Measurements from ENCODE around the gene IQSEC3.
A peak's percentile ranks its signal among the peaks of the same experiment; 100 is the strongest.
"Not testable (repeated sequence)": the region's sequence is repeated elsewhere in the genome, so short reads cannot be mapped to it uniquely, and the experiment has no call there.

Gene IQSEC3

DNA sequence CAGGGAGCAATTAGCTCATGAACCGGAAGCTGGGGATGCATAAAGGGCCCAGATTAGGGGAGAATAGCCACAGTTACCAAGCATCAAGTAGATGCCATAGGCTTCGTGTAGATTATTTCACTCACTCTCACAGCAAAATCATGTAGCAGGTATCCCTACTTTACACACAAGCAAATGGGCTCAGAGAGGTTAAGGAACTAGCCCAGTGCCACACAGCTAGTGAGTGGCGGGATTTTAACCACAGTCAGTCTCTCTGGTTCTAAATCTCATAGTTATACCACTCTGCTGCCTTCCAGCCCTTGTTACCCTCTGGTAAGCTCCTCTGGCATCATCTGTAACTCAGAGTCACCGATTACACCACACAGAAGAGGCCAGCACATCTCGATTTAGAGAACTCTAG lies 49.0 kb downstream of the IQSEC3 start:
- DNase-seq, result no peak

DNA sequence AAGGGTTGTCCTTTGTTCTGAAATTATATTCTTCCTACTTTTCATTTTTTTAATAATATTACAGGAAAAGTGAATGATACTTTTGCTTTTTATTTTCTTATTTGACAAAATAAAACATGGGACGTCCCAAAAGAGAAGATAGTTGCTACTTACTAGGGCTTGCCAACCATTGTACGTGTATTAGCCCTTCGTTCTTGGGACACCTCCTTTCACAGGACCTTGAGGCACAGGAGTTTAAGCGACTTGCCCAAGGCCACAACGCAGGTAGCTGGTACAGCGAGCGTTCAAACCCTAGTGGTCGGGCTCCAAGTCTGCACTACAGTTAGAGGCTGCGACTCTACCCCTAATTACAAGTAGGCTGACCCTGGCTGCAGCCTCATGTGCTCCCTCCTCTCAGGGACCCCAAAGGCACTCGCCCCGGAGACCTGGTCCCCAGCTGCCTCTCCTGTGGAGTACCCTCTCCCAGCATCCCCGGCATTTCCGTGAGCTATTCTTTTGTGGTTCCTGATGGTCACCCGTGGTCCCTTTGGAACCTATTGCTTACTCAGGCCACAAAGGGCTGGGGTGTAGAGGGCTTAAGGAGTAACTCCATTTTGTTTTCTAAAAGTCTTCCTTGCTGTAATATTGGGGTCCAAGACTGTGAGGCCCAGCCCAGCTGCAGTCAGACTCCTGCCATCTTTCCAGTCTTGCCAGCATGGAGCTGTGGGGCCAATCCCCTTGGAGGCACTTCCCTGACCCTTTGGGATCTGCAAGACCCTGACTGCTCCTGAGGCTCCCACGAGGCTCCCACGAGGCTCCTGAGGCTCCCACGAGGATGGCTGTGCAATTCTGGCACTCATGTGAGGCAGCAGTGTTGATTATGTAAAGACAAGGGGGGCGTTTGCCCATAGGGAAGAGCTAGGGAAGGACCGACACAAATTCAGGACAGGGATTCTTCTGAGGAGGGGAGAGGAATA lies 49.7 kb downstream of the IQSEC3 start:
- DNase-seq, result no peak

DNA sequence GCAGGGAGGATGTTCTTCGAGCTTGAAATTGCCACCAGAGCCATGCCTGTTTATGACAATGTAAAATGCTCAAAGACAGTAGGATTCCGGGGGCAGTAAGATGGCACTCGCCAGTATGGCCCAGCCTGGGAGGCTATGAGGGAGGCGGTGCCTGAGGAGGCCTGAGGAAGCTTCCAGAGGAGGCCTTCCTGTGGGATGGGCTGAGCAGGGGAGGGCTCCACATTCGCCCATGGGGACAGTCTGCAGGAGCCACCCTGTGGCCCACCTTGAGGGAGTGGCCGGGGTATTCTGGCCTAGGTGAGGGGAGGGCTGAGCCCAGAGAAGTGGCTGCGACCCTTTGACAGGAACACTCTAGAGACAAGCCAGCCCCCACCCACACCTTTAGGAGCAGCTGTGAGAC lies 50.7 kb downstream of the IQSEC3 start:
- no peak for DNase-seq

GRCh38 chr12:117816-118345 lies 51.3 kb downstream of the IQSEC3 start:
- no peak for DNase-seq

DNA sequence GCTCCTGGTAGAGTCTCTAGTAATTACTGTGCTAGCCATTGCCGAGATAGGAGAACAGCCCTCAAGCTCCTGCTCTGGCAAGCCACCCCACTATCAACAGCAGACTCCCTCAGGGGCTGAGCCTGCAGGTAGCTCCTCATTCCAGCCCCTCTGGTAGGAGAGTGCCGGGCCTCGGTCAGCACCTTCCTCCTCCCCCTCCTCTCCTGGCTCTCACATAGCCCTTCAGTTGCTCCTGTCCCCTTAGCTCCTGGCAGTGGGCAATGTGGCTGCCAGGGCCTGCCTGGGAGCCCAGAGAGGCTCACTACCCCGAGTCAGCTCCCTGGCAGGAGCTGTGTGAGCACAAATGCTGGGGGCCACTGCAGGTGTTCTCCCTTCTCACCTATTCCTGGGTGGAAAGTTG lies 52.0 kb downstream of the IQSEC3 start:
- no peak for DNase-seq

- no peak for DNase-seq
Measured at GRCh38 chr12:120951-121350, 54.4 kb downstream of the IQSEC3 start.

GRCh38 chr12:121647-122046 lies 55.1 kb downstream of the IQSEC3 start:
- DNase-seq, result no peak

GRCh38 chr12:125075-125474 lies 58.5 kb downstream of the IQSEC3 start:
- no peak for DNase-seq

DNA sequence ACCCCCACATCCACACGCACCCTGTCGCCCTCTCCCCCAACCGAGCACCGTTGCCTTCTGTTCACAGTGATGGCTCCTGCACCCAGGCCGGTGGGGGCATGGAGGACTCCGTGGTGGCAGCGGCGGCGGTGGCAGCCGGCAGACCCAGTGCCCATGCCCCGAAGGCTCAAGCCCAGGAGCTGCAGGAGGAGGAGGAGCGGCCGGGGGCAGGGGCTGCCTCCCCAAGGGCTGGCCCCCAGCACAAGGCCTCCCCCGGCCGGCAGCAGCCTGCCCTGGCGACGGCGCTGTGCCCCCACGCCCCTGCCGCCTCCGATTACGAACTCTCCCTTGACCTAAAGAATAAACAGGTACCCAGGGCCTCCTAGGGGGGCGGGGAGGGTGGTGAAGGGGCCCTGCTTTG lies 59.0 kb downstream of the IQSEC3 start:
- DNase-seq, result no peak

- DNase-seq, result no peak
Measured at GRCh38 chr12:128079-128478, 61.5 kb downstream of the IQSEC3 start.

GRCh38 chr12:129001-129400 lies 62.4 kb downstream of the IQSEC3 start:
- no peak for DNase-seq

- no peak for DNase-seq
Measured at GRCh38 chr12:130519-130918, 64.0 kb downstream of the IQSEC3 start.

GRCh38 chr12:131008-131407 lies 64.4 kb downstream of the IQSEC3 start:
- no peak for DNase-seq

GRCh38 chr12:131732-132495 lies 65.3 kb downstream of the IQSEC3 start:
- no peak for DNase-seq

DNA sequence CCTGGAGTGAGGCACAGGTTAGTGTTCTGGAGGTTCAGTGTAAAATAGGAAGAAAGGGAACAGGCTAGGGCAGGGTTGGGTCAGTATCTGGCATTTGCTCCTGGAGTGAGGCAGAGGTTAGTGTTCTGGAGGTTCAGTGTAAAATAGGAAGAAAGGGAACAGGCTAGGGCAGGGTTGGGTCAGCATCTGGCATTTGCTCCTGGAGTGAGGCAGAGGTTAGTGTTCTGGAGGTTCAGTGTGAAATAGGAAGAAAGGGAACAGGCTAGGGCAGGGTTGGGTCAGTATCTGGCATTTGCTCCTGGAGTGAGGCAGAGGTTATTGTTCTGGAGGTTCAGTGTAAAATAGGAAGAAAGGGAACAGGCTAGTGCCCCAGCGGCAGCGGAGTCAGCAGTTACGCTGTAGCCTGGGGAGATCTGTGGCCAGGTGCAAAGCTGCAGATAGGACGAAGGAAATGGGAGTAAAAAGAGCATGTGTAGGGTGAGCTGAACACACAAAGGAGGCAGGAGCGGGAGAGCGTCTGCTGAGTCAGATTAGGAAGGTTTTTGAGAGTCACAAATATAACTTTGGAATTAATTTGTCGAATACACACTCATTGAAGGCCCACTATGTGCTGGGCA lies 67.2 kb downstream of the IQSEC3 start:
- DNase-seq, result not testable (repeated sequence)

DNA sequence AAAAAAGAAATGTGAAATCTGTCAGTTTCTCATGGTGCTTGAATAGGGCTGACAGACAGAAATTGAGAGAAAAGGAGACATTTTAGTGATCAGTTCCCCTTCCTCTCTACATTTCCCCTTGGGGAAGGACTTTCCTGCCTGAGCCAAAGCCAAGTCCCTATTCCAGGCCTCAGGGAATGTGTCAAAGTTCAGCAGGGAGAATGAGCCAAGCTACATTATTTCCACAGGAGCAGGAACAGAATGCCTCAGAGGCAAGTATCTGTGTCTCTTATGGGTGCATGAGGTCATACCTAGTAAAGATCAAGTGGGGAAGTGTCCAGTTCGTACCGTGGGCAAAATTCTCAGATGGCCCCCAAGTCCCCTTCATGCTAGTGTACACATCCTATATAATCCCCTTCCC lies 68.6 kb downstream of the IQSEC3 start:
- DNase-seq, result no peak

DNA sequence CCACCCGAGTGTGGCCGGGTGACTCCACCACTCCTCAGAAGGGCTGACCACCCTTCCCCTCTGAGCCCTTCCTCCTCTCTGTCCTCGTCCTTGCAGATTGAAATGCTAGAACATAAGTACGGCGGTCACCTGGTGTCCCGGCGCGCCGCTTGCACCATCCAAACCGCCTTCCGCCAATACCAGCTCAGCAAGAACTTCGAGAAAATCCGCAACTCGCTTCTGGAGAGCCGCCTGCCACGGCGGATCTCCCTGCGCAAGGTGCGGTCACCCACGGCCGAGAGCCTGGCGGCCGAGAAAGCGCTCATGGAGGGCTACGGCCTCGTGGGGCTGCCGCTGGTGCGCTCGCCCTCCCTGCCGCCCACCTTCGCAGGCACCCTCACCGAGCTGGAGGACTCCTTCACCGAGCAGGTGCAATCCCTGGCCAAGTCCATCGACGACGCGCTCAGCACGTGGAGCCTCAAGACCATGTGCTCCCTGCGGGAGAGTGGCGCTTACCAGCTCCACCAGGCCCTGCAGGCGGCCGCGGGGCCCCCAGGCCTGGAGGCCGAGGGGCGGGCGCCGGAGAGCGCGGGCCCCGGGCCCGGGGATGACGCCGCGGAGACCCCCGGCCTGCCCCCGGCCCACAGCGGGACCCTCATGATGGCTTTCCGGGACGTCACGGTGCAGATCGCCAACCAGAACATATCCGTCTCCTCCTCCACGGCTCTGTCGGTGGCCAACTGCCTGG lies 71.8 kb downstream of the IQSEC3 start:
- DNase-seq, result no peak

DNA sequence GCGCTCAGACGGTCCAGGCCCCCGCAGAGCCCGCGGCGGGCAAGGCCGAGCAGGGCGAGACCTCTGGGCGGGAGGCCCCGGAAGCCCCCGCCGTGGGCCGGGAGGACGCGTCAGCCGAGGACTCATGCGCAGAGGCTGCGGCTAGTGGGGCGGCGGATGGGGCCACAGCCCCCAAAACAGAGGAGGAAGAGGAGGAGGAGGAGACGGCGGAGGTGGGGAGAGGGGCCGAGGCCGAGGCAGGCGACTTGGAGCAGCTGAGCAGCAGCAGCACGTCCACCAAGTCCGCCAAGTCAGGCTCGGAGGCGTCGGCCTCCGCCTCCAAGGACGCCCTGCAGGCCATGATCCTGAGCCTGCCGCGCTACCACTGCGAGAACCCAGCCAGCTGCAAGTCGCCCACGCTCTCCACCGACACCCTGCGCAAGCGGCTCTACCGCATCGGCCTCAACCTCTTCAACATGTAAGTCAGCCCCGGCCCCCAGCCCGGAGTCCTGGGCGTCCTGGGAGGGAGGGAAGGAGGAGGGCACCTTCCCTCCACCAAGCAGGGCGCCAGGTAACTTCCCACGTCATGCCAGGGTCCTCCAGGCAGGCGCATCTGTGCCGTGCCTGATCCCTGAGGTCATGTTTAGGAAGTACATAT lies 72.4 kb downstream of the IQSEC3 start:
- no peak for DNase-seq

DNA sequence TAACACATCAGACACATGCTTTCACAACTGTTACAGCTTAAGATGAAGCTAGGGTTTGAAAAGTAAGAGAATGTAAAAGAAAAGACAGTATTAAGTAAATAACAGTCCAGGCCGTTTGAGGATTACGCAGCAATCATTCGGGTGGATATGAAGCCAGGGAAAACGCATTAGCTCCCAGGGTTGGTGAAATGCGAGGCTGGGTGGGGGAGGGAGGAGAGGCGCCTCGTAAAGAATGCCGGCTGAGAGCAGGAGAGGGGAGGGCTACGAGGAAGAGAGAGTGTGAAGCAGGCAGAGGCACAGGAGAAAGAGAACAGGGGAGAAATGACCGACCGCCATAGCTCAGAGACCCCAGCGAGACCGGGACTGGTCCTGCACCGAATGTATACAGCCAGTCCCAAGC lies 73.0 kb downstream of the IQSEC3 start:
- DNase-seq, result no peak

GRCh38 chr12:140162-140561 lies 73.6 kb downstream of the IQSEC3 start:
- DNase-seq, result no peak

DNA sequence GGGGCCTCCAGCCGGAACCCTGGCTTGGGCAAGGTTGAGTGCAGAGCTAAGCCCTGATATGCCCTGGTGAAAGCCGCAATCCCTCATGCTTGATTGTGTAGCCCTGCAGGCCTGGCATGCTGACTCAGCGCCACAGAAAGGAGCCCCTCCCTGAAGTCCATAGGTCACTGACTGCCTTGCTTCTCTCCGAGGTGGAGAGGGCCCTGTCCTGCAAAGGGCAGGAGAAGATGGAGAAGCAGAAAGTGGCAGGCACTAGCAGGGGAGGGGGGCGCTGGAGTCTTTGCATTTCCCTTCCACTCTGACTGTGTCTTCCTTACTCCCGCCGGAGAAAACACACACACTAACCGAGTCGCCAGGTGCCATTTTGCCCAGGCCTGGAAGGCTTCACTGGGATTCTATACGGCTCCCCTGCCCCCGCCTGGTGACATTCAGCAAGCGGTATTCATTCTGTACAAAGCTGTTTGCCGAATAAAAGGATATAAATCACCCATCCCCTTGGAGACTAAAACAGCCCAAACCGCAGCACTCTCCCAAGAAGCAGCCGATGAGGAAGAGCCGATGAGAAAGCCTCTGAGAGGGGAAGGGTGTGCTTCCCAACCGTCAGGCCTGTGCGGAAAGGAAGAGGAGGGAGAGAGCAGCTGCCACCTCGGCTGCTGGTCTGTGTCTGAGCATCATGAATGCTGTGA lies 77.5 kb downstream of the IQSEC3 start:
- DNase-seq, result peak in 1 of 2 experiments; percentile 12
